ENCODE measurements around the gene ZNF586.
"Not testable (repeated sequence)": the region's sequence is repeated elsewhere in the genome, so short reads cannot be mapped to it uniquely, and the experiment has no call there.

Gene ZNF586

DNA sequence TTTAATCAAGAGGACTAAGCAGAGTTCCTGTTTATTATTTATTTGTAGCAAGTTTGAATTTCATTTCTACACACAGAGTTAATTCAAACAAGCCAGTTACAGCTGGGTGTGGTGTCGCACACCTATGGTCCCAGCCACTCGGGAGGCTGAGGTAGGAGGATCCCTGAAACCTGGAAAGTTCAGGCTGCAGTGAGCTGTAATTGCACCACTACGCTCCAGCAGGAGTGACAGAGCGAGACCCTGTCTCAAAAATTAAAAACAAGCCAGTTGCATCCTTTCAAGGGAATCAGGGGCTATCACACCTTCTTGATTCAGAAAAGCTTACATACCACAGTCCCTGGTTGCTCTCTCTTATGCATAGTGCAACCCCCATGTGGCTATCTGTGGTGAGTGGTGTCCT is 19.8 kb downstream of the ZNF586 start:
- in situ Hi-C loops (cut with HindIII; ENCODE audit: low sequenced_read_pairs) = no loop called here

- in situ Hi-C loops (cut with HindIII; ENCODE audit: low sequenced_read_pairs) = not testable (repeated sequence)
Measured at GRCh38 chr19:57796580-57796979, 27.1 kb downstream of the ZNF586 start.

- in situ Hi-C loops (cut with HindIII; ENCODE audit: low sequenced_read_pairs) = no loop called here
Measured at GRCh38 chr19:57800696-57801095, 31.2 kb downstream of the ZNF586 start.

- in situ Hi-C loops (cut with HindIII; ENCODE audit: low sequenced_read_pairs) = no loop called here
Measured at GRCh38 chr19:57802269-57802668, 32.8 kb downstream of the ZNF586 start.

- in situ Hi-C loops (cut with HindIII; ENCODE audit: low sequenced_read_pairs) = no loop called here
Measured at GRCh38 chr19:57803265-57803593, 33.8 kb downstream of the ZNF586 start.

DNA sequence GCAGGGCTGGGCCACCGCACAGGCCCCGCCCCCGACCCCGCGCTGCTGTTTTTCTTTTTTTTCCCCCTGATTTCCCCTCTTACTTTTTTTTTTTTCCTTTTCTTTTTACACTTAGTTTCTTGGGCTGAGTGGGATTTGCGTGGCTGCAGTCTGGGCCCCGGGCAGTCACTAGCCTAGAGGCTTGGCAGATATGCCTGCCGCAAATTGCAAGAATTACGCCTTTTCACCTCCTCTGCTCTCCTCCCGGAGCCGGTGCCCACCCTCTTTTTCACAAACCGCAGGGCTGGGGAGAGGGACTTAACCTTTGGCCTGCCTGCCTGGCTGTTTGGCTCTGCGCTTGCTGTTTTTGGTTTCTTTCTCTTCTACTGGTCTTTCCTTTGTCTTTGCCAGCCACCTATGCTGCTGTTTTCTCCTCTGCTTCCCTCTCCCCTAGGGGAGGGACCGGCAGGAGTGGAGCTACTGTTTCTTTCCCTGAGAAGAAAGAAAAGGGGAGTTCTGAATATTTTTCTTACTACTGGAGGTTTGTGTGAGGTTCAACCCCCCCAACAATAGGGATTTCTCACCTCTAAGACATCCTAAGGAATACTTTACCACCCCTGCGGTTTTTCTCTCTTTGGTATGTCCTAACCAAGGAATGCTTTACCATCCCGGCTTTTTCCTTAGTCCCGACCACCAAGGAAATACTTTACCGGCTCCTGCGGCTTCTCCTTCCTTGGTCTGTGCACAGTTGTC is 34.3 kb downstream of the ZNF586 start:
- in situ Hi-C loops (cut with HindIII; ENCODE audit: low sequenced_read_pairs) = no loop called here

- in situ Hi-C loops (cut with HindIII; ENCODE audit: low sequenced_read_pairs) = no loop called here
Measured at GRCh38 chr19:57807541-57807940, 38.1 kb downstream of the ZNF586 start.

- in situ Hi-C loops (cut with HindIII; ENCODE audit: low sequenced_read_pairs) = not testable (repeated sequence)
Measured at GRCh38 chr19:57810410-57811295, 41.2 kb downstream of the ZNF586 start.

DNA sequence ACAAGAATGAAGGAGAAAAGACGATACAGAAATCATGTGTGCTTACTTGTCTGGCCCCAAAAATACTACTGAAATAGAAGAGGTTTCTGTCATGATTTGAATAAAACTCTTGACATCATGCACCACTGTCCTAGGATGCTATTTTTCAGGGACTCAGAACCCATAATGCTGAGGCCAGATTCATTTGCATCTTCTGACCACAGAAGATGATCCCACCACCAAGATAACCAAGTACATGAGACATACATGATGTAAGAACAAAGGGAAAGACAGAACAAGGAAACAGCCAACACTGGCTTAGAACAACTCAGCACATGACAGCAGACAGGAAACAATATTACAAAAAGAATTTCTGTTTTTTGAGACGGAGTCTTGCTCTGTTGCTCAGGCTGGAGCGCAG is 42.8 kb downstream of the ZNF586 start:
- in situ Hi-C loops (cut with HindIII; ENCODE audit: low sequenced_read_pairs) = no loop called here

DNA sequence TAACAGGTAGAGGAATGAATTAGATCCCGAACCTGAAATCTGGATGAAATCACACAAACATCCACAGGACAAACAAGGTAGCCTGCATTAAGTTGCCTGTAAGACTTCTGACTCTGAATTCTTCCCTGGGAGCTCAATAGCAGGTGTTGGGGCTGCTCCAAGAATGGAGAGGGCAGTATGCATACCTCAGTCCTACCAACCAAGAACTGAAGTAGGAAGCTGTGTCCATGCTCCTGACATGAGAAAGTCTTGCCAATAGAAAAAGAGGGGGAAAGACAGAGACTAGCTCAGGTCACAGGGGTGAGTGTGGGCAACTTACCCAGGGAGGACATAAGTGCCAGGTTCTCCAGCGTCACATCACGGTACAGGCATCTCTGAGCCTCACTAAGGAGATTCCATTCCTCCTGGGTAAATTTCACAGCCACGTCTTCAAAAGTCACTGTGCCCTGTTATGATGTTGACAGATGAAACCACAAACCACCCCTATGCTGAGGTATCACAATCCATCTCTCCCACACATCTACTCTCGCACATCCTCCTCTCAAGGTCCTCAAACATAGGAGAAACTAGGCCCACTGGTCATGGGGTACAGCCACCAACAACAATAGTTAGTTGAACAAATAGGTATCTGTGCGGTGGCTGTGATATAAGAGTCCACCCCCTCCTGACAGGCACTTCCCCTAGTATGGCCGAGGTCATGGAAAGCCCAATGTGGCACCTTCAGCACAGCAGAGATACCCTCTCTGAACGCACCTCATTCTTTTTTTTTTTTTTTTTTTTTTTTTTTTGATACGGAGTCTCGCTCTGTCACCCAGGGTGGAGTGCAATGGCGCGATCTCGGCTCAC is 43.7 kb downstream of the ZNF586 start:
- in situ Hi-C loops (cut with HindIII; ENCODE audit: low sequenced_read_pairs) = not testable (repeated sequence)

GRCh38 chr19:57813919-57814504 is 44.5 kb downstream of the ZNF586 start:
- in situ Hi-C loops (cut with HindIII; ENCODE audit: low sequenced_read_pairs) = no loop called here

DNA sequence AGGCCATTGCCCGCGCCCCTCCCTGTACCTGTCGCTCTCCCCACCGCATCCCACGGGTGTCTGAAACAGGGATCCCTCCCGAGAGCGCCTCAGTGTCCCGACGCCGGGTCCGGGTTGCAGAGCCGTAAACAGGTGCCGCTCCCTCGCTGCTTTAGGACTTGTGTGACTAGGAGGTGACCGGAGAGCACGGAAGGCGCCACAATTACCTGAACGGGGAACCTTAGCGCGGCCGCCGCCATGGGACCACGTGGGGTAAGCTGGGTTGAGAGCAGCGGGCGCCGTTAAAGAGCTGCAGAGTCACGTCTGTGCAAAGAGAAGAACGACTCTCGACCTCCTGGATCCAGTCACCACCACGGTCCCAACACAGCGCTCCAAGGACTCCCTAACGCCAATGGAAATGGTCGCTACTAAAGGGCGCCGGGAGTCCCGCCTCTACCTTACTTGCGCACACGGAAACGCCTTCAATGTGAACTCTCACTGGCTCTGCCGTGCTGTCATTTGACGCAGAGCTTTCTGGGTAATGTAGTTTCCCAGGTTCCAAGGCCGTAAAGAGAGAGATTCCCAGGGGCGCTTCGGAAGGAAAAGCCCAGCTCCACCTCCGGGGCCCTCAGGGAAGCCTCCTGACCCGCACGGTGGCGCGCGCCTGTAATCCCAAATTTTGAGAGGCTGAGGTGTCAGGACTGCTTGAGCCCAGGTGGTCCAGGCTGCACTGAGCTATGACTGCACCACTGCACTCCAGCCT is 45.2 kb downstream of the ZNF586 start, which contains the start of gene ZNF552:
Gene ZNF552 (minus strand): TSS at position 409 of the 742 bp plus-strand sequence. CDS start 170 bp downstream, at position 239.
- in situ Hi-C loops (cut with HindIII; ENCODE audit: low sequenced_read_pairs) = no loop called here

DNA sequence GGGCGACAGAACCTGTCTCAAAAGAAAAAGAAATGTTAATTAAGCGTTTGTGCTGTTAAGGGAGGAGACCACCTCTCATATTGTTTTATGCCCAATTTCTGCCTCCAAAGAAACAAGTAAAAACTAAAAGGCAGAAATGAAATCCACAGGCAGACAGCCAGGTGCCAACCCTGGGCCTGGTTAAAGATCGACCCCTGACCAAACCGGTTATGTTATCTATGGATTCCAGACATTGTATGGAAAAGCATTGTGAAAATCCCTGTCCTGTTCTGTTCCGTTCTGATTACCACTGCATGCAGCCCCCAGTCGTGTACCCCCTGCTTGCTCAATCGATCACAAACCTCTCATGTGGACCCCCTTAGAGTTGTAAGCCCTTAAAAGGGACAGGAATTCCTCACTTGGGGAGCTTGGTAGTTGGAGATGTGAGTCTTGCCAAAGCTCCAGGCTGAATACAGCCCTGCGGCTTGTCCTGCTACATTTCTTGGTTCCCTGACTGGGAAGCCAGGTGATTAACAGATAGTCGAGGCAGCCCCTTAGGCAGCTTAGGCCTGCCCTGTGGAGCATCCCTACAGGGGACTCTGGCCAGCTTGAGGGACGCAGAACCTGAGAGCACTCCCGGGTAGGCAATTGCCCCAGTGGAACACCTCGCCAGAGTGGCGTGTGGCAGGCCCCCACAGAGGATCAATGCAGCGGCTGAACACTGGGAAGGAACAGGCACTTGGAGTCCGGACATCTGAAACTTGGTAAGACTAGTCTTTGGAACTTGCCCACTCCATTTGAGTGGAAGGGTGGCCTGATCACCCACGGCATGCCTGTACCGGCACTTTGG is 46.0 kb downstream of the ZNF586 start:
- in situ Hi-C loops (cut with HindIII; ENCODE audit: low sequenced_read_pairs) = no loop called here

GRCh38 chr19:57816652-57817051 is 47.2 kb downstream of the ZNF586 start:
- in situ Hi-C loops (cut with HindIII; ENCODE audit: low sequenced_read_pairs) = no loop called here

DNA sequence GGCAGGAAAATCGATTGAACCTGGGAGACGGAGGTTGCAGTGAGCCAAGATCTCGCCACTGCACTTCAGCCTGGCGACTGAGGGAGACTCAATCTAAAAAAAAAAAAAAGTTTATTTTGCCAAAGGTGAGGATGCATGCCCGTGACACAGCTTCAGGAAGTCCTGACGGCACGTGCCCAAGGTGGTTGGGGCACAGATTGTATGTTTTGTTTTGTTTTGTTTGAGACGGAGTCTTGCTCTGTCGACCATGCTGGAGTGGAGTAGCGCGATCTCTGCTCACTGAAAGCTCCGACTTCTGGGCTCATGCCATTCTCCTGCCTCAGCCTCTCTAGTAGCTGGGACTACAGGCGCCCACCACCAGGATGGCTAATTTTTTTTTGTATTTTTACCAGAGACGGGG is 48.5 kb downstream of the ZNF586 start:
- in situ Hi-C loops (cut with HindIII; ENCODE audit: low sequenced_read_pairs) = no loop called here

- in situ Hi-C loops (cut with HindIII; ENCODE audit: low sequenced_read_pairs) = no loop called here
Measured at GRCh38 chr19:57818378-57818777, 48.9 kb downstream of the ZNF586 start.

DNA sequence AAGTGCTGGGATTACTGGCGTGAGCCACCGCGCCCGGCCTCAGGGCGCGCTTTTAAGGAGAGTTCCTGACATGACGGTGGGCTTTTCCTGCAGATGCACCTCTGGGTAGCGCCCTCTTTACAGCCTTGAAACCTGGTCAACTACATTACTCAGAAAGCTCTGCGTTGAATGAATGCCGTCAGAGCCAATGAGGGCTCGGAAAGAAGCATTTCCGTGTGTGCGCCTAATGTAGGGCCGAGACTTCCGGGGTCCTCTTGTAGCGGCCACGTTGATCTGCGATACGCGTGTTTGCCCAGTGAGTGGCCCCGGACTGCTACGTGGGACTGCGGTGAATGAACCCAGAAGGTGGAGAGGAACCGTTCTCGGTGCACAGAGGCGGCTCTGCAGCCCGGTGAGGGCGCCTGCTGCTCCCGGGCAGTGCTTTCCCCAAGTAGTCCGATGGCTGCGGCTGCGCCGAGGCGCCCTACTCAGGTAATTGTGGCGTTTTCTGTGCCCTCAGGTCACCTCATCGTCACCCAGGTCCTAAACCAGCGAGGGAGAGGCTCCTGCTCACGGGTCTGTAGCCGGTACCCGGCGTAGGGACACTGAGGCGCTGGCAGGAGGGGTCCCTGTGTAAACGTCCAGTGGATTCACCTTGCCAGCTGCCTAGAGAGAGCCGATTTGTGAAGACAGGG is 50.1 kb downstream of the ZNF586 start:
- in situ Hi-C loops (cut with HindIII; ENCODE audit: low sequenced_read_pairs) = no loop called here

- in situ Hi-C loops (cut with HindIII; ENCODE audit: low sequenced_read_pairs) = no loop called here
Measured at GRCh38 chr19:57820599-57820998, 51.1 kb downstream of the ZNF586 start.

- in situ Hi-C loops (cut with HindIII; ENCODE audit: low sequenced_read_pairs) = not testable (repeated sequence)
Measured at GRCh38 chr19:57821095-57821494, 51.6 kb downstream of the ZNF586 start.
